ENCODE data around the gene TBL1XR1.
A peak's percentile ranks its signal among the peaks of the same experiment; 100 is the strongest.

TBL1XR1 gene

GRCh38 chr3:177197041-177197726 lies at the start of gene TBL1XR1:
TSS of gene TBL1XR1 (minus strand) at chr3:177197482. CDS start at chr3:177064977, 132,505 bp downstream.
- peak within 1 kb of the TSS; percentile 97 for H3K4me3 Mint-ChIP-seq
- DNase-seq: peak; percentile 89
- peak within 1 kb of the TSS; percentile 96 for H3K27ac Mint-ChIP-seq
- H3K4me1 Mint-ChIP-seq (ENCODE audit: low read depth): peaks cover 68% of the 10 kb centered on the region
- no peaks in the 10 kb centered on the region for H3K27me3 Mint-ChIP-seq
- H3K9me3 Mint-ChIP-seq: no peaks in the 10 kb centered on the region
- peaks cover 41% of the 10 kb centered on the region for H3K36me3 Mint-ChIP-seq (ENCODE audit: low read depth)

GRCh38 chr3:177245250-177245649 lies 48.0 kb upstream of the TBL1XR1 start:
- H3K4me1 Mint-ChIP-seq (ENCODE audit: low read depth): peaks cover 3% of the 10 kb centered on the region
- DNase-seq: no peak
- no peaks in the 10 kb centered on the region for H3K27me3 Mint-ChIP-seq
- peaks cover 7% of the 10 kb centered on the region for H3K9me3 Mint-ChIP-seq
- H3K36me3 Mint-ChIP-seq (ENCODE audit: low read depth): no peaks in the 10 kb centered on the region
- H3K27ac Mint-ChIP-seq: no peak overlapping the region
- H3K4me3 Mint-ChIP-seq: no peak overlapping the region

GRCh38 chr3:177244606-177245005 lies 47.3 kb upstream of the TBL1XR1 start:
- Mint-ChIP-seq H3K9me3 (peaks cover 7% of the 10 kb centered on the region), H3K27me3 (no peaks in the 10 kb centered on the region), H3K27ac (no peak overlapping the region), H3K4me1 (ENCODE audit: low read depth) (peaks cover 3% of the 10 kb centered on the region), H3K36me3 (ENCODE audit: low read depth) (no peaks in the 10 kb centered on the region), H3K4me3 (no peak overlapping the region)
- no peak for DNase-seq

DNA sequence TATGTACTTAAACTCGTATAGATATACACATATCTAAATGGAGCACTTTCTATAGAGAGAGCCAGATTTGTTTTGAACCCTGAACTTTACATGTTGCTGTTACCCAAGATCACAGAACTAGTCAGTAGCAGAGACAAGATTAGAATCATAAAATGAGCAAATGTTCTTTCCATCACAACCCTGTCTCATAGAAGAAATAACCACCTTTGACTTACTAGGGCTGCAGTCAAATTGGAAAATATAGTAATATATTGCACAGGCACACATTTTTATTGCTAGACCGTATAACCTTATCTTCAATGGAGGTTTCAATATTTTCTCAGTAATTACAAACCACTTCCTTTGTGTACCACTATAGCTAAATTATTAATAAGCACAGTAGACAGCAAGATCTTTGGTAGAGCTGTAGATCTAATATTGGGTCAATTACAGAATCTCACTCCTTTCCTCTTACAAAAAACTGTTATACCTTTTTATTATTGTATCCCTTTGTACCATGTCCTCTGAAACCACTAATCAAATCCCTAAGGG lies 41.5 kb upstream of the TBL1XR1 start:
- H3K4me1 Mint-ChIP-seq (ENCODE audit: low read depth): peaks cover 18% of the 10 kb centered on the region
- H3K27me3 Mint-ChIP-seq: no peaks in the 10 kb centered on the region
- H3K4me3 Mint-ChIP-seq: no peak overlapping the region
- H3K36me3 Mint-ChIP-seq (ENCODE audit: low read depth): no peaks in the 10 kb centered on the region
- no peak overlapping the region for H3K27ac Mint-ChIP-seq
- H3K9me3 Mint-ChIP-seq: no peaks in the 10 kb centered on the region
- no peak for DNase-seq

- Mint-ChIP-seq H3K36me3 (ENCODE audit: low read depth) (no peaks in the 10 kb centered on the region), H3K4me3 (no peak overlapping the region), H3K27ac (no peak overlapping the region), H3K9me3 (no peaks in the 10 kb centered on the region), H3K4me1 (ENCODE audit: low read depth) (peaks cover 15% of the 10 kb centered on the region), H3K27me3 (no peaks in the 10 kb centered on the region)
- DNase-seq: no peak
Measured at GRCh38 chr3:177237206-177237605, 39.9 kb upstream of the TBL1XR1 start.

GRCh38 chr3:177236704-177237103 lies 39.4 kb upstream of the TBL1XR1 start:
- no peak for DNase-seq
- Mint-ChIP-seq H3K4me1 (ENCODE audit: low read depth) (peaks cover 15% of the 10 kb centered on the region), H3K4me3 (no peak overlapping the region), H3K9me3 (no peaks in the 10 kb centered on the region), H3K27ac (peak overlapping the region; percentile 4), H3K27me3 (no peaks in the 10 kb centered on the region), H3K36me3 (ENCODE audit: low read depth) (no peaks in the 10 kb centered on the region)

GRCh38 chr3:177234121-177234520 lies 36.8 kb upstream of the TBL1XR1 start:
- H3K27ac Mint-ChIP-seq: no peak overlapping the region

GRCh38 chr3:177231242-177231641 lies 34.0 kb upstream of the TBL1XR1 start:
- H3K9me3 Mint-ChIP-seq: peaks cover 2% of the 10 kb centered on the region
- no peaks in the 10 kb centered on the region for H3K36me3 Mint-ChIP-seq (ENCODE audit: low read depth)
- no peak overlapping the region for H3K27ac Mint-ChIP-seq
- no peaks in the 10 kb centered on the region for H3K27me3 Mint-ChIP-seq
- H3K4me3 Mint-ChIP-seq: no peak overlapping the region
- no peak for DNase-seq
- peaks cover under 1% of the 10 kb centered on the region for H3K4me1 Mint-ChIP-seq (ENCODE audit: low read depth)

More at GRCh38 chr3:177234121-177234520, 36.8 kb upstream of the TBL1XR1 start:
- Mint-ChIP-seq H3K4me1 (ENCODE audit: low read depth) (peaks cover 15% of the 10 kb centered on the region), H3K9me3 (peaks cover 2% of the 10 kb centered on the region), H3K36me3 (ENCODE audit: low read depth) (no peaks in the 10 kb centered on the region), H3K27me3 (no peaks in the 10 kb centered on the region), H3K4me3 (no peak overlapping the region)
- no peak for DNase-seq

DNA sequence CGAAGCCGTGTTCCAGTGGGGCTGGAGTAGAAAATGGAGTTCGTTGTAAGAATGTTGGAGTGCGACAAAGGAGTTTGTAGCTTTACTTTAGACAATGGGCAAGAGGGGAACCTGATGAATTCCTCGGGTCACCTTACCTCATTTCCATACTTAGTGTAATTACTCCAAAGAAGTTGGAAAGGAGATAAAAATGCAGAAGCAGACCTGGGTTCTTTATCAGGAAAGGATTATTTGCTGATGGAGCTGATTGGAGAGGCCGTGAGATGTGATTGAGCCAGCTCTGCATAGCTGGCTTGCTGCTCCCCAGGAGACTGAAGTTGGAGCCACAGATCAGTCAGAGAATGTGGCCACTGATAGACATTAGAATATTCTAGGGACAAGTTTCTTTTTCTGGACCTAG lies 33.4 kb upstream of the TBL1XR1 start:
- H3K4me3 Mint-ChIP-seq: no peak overlapping the region
- no peak overlapping the region for H3K27ac Mint-ChIP-seq
- H3K9me3 Mint-ChIP-seq: peaks cover 2% of the 10 kb centered on the region
- no peaks in the 10 kb centered on the region for H3K36me3 Mint-ChIP-seq (ENCODE audit: low read depth)
- H3K27me3 Mint-ChIP-seq: no peaks in the 10 kb centered on the region
- DNase-seq: no peak
- H3K4me1 Mint-ChIP-seq (ENCODE audit: low read depth): peaks cover 3% of the 10 kb centered on the region

DNA sequence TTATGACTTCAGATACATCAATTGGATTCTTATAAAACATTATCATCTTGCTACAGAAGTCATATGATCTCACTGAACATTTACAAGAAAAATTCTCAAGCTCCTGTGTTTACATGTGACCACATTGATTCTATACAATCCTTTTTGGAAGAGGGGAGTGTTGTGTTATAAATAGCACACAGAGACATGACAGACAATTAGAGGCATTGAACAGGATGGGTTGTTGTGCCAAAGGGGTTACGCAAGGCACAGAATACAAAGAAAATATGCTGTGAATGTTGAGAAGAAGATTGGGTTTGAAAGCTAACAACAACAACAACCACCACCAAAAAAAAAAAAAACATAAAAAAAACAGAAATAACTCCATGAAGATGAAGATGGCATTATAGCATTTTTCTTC lies 32.5 kb upstream of the TBL1XR1 start:
- Mint-ChIP-seq H3K9me3 (peaks cover 2% of the 10 kb centered on the region), H3K27ac (no peak overlapping the region), H3K27me3 (no peaks in the 10 kb centered on the region), H3K4me3 (no peak overlapping the region), H3K4me1 (ENCODE audit: low read depth) (peaks cover 3% of the 10 kb centered on the region), H3K36me3 (ENCODE audit: low read depth) (no peaks in the 10 kb centered on the region)
- no peak for DNase-seq

GRCh38 chr3:177228601-177229190 lies 31.4 kb upstream of the TBL1XR1 start:
- Mint-ChIP-seq H3K9me3 (peaks cover 2% of the 10 kb centered on the region), H3K4me1 (ENCODE audit: low read depth) (peaks cover 12% of the 10 kb centered on the region), H3K27me3 (no peaks in the 10 kb centered on the region), H3K27ac (no peak overlapping the region), H3K4me3 (no peak overlapping the region), H3K36me3 (ENCODE audit: low read depth) (no peaks in the 10 kb centered on the region)
- no peak for DNase-seq

DNA sequence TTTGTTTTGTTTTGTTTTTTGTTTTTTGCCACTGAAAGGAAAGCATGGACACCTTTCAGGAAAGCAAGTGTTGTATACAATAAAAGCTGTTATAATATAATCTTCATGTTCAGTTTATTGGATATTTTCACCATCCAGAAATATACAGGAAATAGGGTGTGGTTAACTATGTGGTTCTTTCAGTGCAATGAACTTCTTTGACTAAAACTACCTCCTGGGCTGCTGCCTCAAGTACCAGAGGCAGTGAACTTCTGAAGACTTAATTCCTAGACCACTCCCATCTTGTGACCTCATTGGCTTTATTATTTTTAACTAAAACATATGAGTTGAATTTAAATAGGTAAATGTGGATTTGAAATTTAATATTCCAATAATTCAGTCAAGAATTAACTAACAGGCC lies 27.1 kb upstream of the TBL1XR1 start:
- H3K4me1 Mint-ChIP-seq (ENCODE audit: low read depth): peaks cover 33% of the 10 kb centered on the region
- no peak for DNase-seq
- no peaks in the 10 kb centered on the region for H3K27me3 Mint-ChIP-seq
- no peak overlapping the region for H3K4me3 Mint-ChIP-seq
- H3K27ac Mint-ChIP-seq: no peak overlapping the region
- no peaks in the 10 kb centered on the region for H3K36me3 Mint-ChIP-seq (ENCODE audit: low read depth)
- H3K9me3 Mint-ChIP-seq: peaks cover 2% of the 10 kb centered on the region

DNA sequence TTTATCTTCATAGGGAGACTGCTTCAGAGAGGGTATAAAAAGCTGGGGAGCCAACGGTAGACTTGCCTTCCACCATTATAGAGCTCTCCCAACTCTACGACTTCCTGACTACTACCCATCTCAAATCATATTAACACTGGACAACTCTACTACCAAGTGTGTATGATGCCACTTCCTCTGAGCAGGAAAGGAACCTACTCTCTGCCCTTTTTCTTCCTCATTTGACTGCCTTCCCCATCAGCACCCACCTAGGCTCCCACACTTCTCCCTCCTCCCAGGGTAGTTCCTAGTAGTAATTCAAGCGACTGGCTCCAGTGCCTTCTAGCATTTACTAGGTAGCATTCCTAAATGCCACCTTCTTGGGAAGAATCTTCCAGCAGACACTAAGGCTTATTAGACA lies 24.5 kb upstream of the TBL1XR1 start:
- DNase-seq: no peak
- Mint-ChIP-seq H3K27ac (no peak overlapping the region), H3K36me3 (ENCODE audit: low read depth) (no peaks in the 10 kb centered on the region), H3K4me3 (no peak overlapping the region), H3K27me3 (no peaks in the 10 kb centered on the region), H3K4me1 (ENCODE audit: low read depth) (peaks cover 33% of the 10 kb centered on the region), H3K9me3 (no peaks in the 10 kb centered on the region)

DNA sequence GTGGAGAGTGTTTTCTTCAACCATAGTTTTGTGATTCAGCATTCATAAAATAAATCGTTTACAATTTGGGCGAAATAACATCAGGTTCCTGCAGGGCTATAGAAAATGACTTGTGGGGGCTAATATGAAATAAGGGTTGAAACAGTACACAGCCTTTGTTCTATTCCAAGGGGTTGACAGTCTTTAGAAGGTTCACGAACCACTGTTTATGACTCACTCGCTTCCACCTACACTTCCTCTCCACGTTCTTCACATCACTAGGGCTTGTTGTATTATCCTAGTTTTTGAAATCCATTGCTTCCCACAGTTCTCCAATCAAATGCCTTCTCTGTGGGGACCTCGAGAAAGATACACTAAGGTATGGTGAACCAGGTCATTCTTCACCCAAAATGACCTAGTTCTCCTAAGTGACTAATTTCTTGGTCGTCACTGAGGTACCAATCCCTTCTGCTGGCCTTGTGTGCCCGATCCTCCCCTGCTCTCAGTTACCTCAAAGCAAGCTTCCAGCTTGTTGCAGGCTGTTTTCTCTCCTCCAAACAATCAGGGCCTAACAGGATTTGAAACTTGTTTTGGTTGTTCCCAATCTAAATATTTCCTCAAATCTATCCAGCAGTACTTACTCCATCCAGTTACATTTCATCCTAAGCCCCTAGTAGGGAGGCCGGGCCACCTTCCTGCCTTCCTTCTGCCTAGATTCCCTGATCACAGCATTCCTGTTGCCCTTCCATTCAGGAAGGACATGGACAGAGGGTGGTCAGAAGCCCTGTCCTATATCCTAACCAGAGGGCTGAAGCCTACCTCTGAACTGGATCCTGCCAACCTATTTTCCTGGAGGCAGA lies 23.1 kb upstream of the TBL1XR1 start:
- H3K4me1 Mint-ChIP-seq (ENCODE audit: low read depth): peaks cover 30% of the 10 kb centered on the region
- no peak for DNase-seq
- H3K9me3 Mint-ChIP-seq: no peaks in the 10 kb centered on the region
- no peaks in the 10 kb centered on the region for H3K36me3 Mint-ChIP-seq (ENCODE audit: low read depth)
- H3K27ac Mint-ChIP-seq: no peak overlapping the region
- no peak overlapping the region for H3K4me3 Mint-ChIP-seq
- H3K27me3 Mint-ChIP-seq: no peaks in the 10 kb centered on the region
